LNCAP (cell line): ENCODE results near the gene RAET1E.

ENCODE experiments used
- TF ChIP-seq, protein P1 (sequence below): fragments of 450-650 bp; IDR thresholded peaks from 2 replicates; pipeline ENCODE4 v1.5.1; 2017; ENCODE audit warnings: mild to moderate bottlenecking

The RAET1E gene

DNA sequence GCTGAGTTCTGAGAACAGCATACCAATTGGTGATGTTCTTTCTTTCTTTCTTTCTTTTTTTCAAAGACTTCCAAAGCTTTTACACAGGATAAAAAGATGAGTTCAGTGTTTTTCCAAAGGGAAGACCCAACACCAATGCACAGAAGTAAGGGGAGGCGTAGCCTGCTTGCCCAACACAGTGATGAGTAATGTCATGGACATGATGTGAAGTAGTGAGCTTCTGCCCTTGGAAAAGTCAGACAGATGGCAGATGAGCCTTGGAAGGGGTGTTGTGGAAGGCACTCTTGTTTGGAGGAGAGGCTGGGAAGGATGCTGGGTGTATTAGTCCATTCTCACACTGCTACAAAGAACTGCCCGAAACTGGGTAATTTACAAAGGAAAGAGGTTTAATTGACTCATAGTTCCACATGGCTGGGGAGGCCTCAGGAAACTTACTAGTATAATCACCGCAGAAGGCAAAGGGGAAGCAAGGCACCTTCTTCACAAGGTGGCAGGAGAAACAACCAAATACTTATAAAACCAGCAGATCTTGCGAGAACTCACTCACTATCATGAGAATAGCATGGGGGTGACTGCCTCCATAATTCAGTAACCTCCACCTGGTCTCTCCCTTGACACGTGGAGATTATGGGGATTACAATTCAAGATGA, 46.3 kb downstream of the RAET1E start:
- TF ChIP-seq, protein P1, sequence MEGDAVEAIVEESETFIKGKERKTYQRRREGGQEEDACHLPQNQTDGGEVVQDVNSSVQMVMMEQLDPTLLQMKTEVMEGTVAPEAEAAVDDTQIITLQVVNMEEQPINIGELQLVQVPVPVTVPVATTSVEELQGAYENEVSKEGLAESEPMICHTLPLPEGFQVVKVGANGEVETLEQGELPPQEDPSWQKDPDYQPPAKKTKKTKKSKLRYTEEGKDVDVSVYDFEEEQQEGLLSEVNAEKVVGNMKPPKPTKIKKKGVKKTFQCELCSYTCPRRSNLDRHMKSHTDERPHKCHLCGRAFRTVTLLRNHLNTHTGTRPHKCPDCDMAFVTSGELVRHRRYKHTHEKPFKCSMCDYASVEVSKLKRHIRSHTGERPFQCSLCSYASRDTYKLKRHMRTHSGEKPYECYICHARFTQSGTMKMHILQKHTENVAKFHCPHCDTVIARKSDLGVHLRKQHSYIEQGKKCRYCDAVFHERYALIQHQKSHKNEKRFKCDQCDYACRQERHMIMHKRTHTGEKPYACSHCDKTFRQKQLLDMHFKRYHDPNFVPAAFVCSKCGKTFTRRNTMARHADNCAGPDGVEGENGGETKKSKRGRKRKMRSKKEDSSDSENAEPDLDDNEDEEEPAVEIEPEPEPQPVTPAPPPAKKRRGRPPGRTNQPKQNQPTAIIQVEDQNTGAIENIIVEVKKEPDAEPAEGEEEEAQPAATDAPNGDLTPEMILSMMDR = no peak
